ENCODE data around the gene BCS1L.

The BCS1L gene

DNA sequence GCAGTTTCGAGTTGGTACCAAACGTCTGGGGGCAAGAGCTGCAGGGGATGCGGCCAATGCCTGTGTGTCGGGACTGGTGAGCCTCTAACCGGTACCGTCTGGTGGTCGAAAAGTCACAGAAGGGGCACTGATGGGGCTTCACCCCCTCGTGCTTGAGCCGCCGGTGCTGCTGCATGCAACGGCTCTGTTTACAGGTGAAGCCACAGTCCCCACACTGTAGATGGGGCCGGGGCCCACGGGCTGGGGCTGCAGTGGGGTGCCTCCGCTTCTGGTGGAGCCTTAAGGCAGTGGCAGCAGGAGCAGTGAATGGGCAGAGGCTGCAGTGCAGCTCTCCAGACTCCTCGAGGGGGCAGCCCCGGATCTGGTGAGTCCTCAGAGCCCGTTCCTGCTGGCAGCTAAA lies 16.7 kb upstream of the BCS1L start:
- Mint-ChIP-seq H3K36me3 (ENCODE audit: insufficient read depth) (peaks cover 60% of the 10 kb centered on the region), H3K27me3 (no peaks in the 10 kb centered on the region), H3K9me3 (no peaks in the 10 kb centered on the region), H3K4me3 (no peak overlapping the region), H3K27ac (ENCODE audit: low read depth) (no peak overlapping the region), H3K4me1 (peaks cover 1% of the 10 kb centered on the region)
- ATAC-seq (replicated peaks; ENCODE audit: extremely low read depth, poor library complexity, severe bottlenecking) (no peak), DNase-seq (ENCODE audit: low spot score in 2 of 2) (no peak)

DNA sequence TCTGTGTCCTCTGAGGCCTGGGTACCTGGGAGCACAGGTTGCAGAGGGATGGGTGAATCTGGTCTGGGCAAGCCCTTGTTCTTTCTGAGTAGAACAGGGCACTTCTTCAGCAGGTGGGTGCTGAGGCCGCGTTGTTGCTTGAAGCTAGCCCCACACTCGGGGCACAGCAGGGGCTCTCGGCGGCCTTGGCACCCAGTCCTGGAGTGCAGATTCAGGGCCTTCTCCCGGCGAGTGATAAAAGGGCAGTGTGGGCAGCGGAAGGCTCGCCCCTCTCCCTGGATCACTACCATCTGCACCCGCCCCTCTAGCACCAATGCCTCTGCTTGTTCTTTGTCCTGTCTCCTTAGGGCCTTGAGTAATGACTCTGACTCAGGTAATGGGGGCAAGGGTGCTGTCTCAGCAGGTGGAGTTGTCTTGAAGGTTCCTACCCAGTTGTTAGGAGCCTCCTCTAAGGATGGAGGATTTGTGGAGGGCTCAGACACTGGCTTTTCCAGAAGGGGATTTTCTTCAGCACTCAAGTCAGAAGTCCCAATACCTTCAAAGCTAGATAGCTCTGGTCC lies 15.7 kb upstream of the BCS1L start:
- Mint-ChIP-seq H3K9me3 (no peaks in the 10 kb centered on the region), H3K4me1 (peaks cover 10% of the 10 kb centered on the region), H3K36me3 (ENCODE audit: insufficient read depth) (peaks cover 64% of the 10 kb centered on the region), H3K27ac (ENCODE audit: low read depth) (peak overlapping the region; percentile 32), H3K27me3 (no peaks in the 10 kb centered on the region), H3K4me3 (no peak overlapping the region)
- ATAC-seq (replicated peaks; ENCODE audit: extremely low read depth, poor library complexity, severe bottlenecking): no peak
- DNase-seq (ENCODE audit: low spot score in 2 of 2): no peak

- DNase-seq (ENCODE audit: low spot score in 2 of 2): no peak
- Mint-ChIP-seq H3K4me1 (peaks cover 10% of the 10 kb centered on the region), H3K9me3 (no peaks in the 10 kb centered on the region), H3K36me3 (ENCODE audit: insufficient read depth) (peaks cover 59% of the 10 kb centered on the region), H3K4me3 (no peak overlapping the region), H3K27me3 (no peaks in the 10 kb centered on the region), H3K27ac (ENCODE audit: low read depth) (no peak overlapping the region)
- no peak for ATAC-seq (replicated peaks; ENCODE audit: extremely low read depth, poor library complexity, severe bottlenecking)
Observed at GRCh38 chr2:218644721-218645120, 14.8 kb upstream of the BCS1L start.

DNA sequence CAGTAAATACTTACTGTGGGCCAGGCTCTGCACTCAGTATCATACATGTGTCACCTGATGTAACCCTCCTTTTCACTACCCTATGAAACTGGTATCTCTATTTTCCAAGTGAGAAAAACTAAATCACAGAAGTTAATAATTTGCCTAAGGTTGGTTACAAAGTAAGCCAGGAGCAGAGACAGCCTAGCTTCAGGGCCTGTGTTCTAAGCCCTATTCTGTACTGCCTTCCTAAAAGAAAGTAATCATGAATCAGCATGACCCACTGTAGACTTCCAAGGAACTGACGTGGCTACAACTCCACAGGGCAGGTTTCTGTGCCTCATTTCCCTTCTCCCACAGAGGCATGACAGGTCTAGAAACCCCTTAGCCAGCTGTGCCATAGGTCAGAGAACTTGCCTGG lies 14.4 kb upstream of the BCS1L start:
- Mint-ChIP-seq H3K27ac (ENCODE audit: low read depth) (no peak overlapping the region), H3K27me3 (no peaks in the 10 kb centered on the region), H3K4me1 (peaks cover 10% of the 10 kb centered on the region), H3K9me3 (no peaks in the 10 kb centered on the region), H3K36me3 (ENCODE audit: insufficient read depth) (peaks cover 58% of the 10 kb centered on the region), H3K4me3 (no peak overlapping the region)
- DNase-seq (ENCODE audit: low spot score in 2 of 2) (no peak), ATAC-seq (replicated peaks; ENCODE audit: extremely low read depth, poor library complexity, severe bottlenecking) (no peak)

DNA sequence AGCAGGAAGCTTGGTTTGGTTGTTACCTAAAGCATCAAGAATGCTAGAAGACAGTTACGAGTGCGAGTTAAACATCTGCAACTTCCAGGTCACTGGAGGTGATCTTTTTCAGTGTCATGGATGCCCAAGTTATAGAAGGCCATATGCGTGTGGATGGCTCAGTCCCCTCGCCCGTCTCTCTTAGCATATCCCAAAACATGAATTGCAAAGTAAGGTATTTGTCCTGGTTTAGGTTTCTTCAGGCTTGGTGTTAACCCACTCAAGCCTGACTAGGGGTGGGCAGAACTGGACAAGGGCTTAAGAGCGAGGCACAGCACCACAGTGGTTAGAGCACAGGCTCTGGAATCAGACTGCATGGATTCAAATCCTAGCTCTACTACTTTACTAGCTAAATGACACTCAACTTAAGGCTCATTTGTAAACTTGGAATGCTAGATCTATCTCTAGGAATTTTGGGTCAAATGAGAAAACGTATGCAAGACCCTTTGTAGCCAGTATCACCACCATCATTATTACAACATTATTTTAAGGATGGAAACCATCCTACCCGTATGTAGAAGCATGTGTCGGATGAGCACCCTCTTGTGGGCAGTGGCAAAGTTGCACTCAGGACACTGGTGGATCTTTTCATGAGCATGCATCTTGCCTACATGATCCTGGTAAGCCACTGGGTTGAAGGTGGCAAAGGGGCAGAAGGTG lies 11.2 kb upstream of the BCS1L start:
- Mint-ChIP-seq H3K36me3 (ENCODE audit: insufficient read depth) (peaks cover 69% of the 10 kb centered on the region), H3K4me1 (peaks cover 10% of the 10 kb centered on the region), H3K4me3 (no peak overlapping the region), H3K9me3 (no peaks in the 10 kb centered on the region), H3K27me3 (no peaks in the 10 kb centered on the region), H3K27ac (ENCODE audit: low read depth) (no peak overlapping the region)
- ATAC-seq (replicated peaks; ENCODE audit: extremely low read depth, poor library complexity, severe bottlenecking): peak; percentile 65
- peak; percentile 27 to 35 for DNase-seq (ENCODE audit: low spot score in 2 of 2)

- no peak for DNase-seq (ENCODE audit: low spot score in 2 of 2)
- no peak for ATAC-seq (replicated peaks; ENCODE audit: extremely low read depth, poor library complexity, severe bottlenecking)
- Mint-ChIP-seq H3K27ac (ENCODE audit: low read depth) (no peak overlapping the region), H3K36me3 (ENCODE audit: insufficient read depth) (peaks cover 73% of the 10 kb centered on the region), H3K4me1 (peaks cover 10% of the 10 kb centered on the region), H3K4me3 (no peak overlapping the region), H3K27me3 (no peaks in the 10 kb centered on the region), H3K9me3 (no peaks in the 10 kb centered on the region)
Observed at GRCh38 chr2:218648787-218649100, 10.7 kb upstream of the BCS1L start.

GRCh38 chr2:218655751-218656150 lies 3.7 kb upstream of the BCS1L start:
- Mint-ChIP-seq H3K36me3 (ENCODE audit: insufficient read depth) (peaks cover 51% of the 10 kb centered on the region), H3K27ac (ENCODE audit: low read depth) (no peak overlapping the region), H3K4me1 (peaks cover 32% of the 10 kb centered on the region), H3K27me3 (no peaks in the 10 kb centered on the region), H3K4me3 (no peak overlapping the region), H3K9me3 (no peaks in the 10 kb centered on the region)
- ATAC-seq (replicated peaks; ENCODE audit: extremely low read depth, poor library complexity, severe bottlenecking) (no peak), DNase-seq (ENCODE audit: low spot score in 2 of 2) (no peak)

- Mint-ChIP-seq H3K4me1 (peaks cover 32% of the 10 kb centered on the region), H3K4me3 (peak overlapping the region; percentile 91), H3K27ac (ENCODE audit: low read depth) (peak overlapping the region; percentile 91), H3K9me3 (no peaks in the 10 kb centered on the region), H3K36me3 (ENCODE audit: insufficient read depth) (peaks cover 30% of the 10 kb centered on the region), H3K27me3 (no peaks in the 10 kb centered on the region)
- ATAC-seq (replicated peaks; ENCODE audit: extremely low read depth, poor library complexity, severe bottlenecking) (peak; percentile 38), DNase-seq (ENCODE audit: low spot score in 2 of 2) (no peak)
Observed at GRCh38 chr2:218658671-218659257, 719 bp upstream of the BCS1L start.

- Mint-ChIP-seq H3K4me3 (peak overlapping the region; percentile 91), H3K9me3 (no peaks in the 10 kb centered on the region), H3K4me1 (peaks cover 32% of the 10 kb centered on the region), H3K27me3 (no peaks in the 10 kb centered on the region), H3K27ac (ENCODE audit: low read depth) (peak overlapping the region; percentile 91), H3K36me3 (ENCODE audit: insufficient read depth) (peaks cover 28% of the 10 kb centered on the region)
- DNase-seq (ENCODE audit: low spot score in 2 of 2) (no peak), ATAC-seq (replicated peaks; ENCODE audit: extremely low read depth, poor library complexity, severe bottlenecking) (no peak)
Observed at GRCh38 chr2:218659988-218660358, 490 bp downstream of the BCS1L start.

- Mint-ChIP-seq H3K4me3 (no peak overlapping the region), H3K9me3 (no peaks in the 10 kb centered on the region), H3K36me3 (ENCODE audit: insufficient read depth) (peaks cover 34% of the 10 kb centered on the region), H3K27me3 (no peaks in the 10 kb centered on the region), H3K4me1 (peaks cover 26% of the 10 kb centered on the region), H3K27ac (ENCODE audit: low read depth) (no peak overlapping the region)
- DNase-seq (ENCODE audit: low spot score in 2 of 2) (no peak), ATAC-seq (replicated peaks; ENCODE audit: extremely low read depth, poor library complexity, severe bottlenecking) (no peak)
Observed at GRCh38 chr2:218662377-218662776, 2.9 kb downstream of the BCS1L start.

GRCh38 chr2:218662827-218663226 lies 3.3 kb downstream of the BCS1L start:
- DNase-seq (ENCODE audit: low spot score in 2 of 2) (no peak), ATAC-seq (replicated peaks; ENCODE audit: extremely low read depth, poor library complexity, severe bottlenecking) (no peak)
- Mint-ChIP-seq H3K4me1 (peaks cover 22% of the 10 kb centered on the region), H3K36me3 (ENCODE audit: insufficient read depth) (peaks cover 38% of the 10 kb centered on the region), H3K9me3 (no peaks in the 10 kb centered on the region), H3K27ac (ENCODE audit: low read depth) (no peak overlapping the region), H3K4me3 (no peak overlapping the region), H3K27me3 (no peaks in the 10 kb centered on the region)

DNA sequence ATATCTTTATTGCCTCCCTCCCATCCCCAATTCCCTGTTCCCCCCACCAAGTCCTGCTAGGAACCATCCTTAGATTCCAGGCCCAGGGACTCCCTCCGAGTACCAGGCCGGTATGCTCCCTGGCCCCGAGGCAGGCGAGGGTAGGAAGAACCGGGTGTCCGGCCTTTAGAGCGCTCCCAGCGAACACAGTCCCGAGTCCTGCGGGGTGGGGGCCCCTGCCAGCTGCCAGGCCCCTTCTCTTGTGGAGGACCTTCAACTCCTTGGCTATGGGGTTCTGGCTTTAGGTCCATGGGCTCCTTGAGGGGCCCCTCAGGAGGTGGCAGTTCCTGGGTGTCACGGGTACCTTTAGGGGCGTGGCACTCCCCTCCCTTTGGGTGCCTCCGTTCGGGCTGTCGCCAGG lies 4.4 kb downstream of the BCS1L start:
- Mint-ChIP-seq H3K9me3 (no peaks in the 10 kb centered on the region), H3K27me3 (no peaks in the 10 kb centered on the region), H3K27ac (ENCODE audit: low read depth) (no peak overlapping the region), H3K36me3 (ENCODE audit: insufficient read depth) (peaks cover 41% of the 10 kb centered on the region), H3K4me1 (peaks cover 14% of the 10 kb centered on the region), H3K4me3 (no peak overlapping the region)
- no peak for ATAC-seq (replicated peaks; ENCODE audit: extremely low read depth, poor library complexity, severe bottlenecking)
- no peak for DNase-seq (ENCODE audit: low spot score in 2 of 2)

DNA sequence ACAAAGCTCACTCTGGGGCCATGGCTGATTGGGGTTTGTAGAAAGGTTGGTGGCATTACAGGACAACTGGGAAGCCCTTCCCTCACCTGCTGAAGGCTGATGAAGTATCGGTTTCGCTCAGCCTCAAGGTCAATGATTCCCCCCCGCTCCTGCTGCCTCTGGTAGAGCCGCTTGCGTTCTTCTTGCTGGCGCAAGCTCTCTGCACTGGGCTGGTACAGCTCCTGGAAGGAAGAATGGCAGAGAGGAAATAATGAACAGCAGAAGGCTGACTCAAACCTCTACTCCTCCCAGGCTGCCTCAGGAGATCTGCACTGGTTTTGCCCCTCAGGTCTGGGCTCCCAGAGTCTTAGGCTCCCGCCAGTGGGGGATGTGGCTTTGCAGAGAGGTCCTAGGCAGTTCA lies 5.2 kb downstream of the BCS1L start:
- no peaks in the 10 kb centered on the region for H3K27me3 Mint-ChIP-seq
- peaks cover 41% of the 10 kb centered on the region for H3K36me3 Mint-ChIP-seq (ENCODE audit: insufficient read depth)
- H3K4me3 Mint-ChIP-seq: no peak overlapping the region
- H3K9me3 Mint-ChIP-seq: no peaks in the 10 kb centered on the region
- no peak for ATAC-seq (replicated peaks; ENCODE audit: extremely low read depth, poor library complexity, severe bottlenecking)
- no peak overlapping the region for H3K27ac Mint-ChIP-seq (ENCODE audit: low read depth)
- DNase-seq (ENCODE audit: low spot score in 2 of 2): no peak
- peaks cover 13% of the 10 kb centered on the region for H3K4me1 Mint-ChIP-seq

Data from central memory CD8-positive, alpha-beta T cell (primary cell).